GM12872 (cell line): ENCODE data around the gene ABCB8.

Source experiments
- TF ChIP-seq, protein P1 (sequence below): IDR thresholded peaks from 3 replicates; pipeline ENCODE4 v1.5.1; 2011; ENCODE audit warnings: low read depth, mild to moderate bottlenecking, low read length, moderate library complexity; ENCODE audit not compliant: insufficient read depth

Gene ABCB8

DNA sequence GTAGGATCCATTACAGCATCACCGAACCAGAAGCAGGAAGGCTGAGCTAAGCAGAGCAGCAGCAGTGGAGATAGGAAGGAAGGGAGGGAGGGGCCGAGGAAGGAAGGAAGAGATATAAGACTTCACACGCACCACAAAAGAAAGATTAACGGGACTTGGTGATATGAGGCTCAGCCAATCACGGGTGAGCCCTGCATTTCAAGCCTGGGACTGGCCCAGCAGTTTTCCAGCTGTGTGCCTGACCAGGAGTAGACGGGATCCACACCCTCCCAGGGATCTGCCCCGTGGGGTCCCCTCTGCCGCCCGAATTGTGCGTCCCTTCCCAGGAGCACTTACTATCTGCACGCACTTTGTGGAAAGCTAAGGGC is 20.1 kb upstream of the ABCB8 start:
- TF ChIP-seq, protein P1, sequence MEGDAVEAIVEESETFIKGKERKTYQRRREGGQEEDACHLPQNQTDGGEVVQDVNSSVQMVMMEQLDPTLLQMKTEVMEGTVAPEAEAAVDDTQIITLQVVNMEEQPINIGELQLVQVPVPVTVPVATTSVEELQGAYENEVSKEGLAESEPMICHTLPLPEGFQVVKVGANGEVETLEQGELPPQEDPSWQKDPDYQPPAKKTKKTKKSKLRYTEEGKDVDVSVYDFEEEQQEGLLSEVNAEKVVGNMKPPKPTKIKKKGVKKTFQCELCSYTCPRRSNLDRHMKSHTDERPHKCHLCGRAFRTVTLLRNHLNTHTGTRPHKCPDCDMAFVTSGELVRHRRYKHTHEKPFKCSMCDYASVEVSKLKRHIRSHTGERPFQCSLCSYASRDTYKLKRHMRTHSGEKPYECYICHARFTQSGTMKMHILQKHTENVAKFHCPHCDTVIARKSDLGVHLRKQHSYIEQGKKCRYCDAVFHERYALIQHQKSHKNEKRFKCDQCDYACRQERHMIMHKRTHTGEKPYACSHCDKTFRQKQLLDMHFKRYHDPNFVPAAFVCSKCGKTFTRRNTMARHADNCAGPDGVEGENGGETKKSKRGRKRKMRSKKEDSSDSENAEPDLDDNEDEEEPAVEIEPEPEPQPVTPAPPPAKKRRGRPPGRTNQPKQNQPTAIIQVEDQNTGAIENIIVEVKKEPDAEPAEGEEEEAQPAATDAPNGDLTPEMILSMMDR = no peak

DNA sequence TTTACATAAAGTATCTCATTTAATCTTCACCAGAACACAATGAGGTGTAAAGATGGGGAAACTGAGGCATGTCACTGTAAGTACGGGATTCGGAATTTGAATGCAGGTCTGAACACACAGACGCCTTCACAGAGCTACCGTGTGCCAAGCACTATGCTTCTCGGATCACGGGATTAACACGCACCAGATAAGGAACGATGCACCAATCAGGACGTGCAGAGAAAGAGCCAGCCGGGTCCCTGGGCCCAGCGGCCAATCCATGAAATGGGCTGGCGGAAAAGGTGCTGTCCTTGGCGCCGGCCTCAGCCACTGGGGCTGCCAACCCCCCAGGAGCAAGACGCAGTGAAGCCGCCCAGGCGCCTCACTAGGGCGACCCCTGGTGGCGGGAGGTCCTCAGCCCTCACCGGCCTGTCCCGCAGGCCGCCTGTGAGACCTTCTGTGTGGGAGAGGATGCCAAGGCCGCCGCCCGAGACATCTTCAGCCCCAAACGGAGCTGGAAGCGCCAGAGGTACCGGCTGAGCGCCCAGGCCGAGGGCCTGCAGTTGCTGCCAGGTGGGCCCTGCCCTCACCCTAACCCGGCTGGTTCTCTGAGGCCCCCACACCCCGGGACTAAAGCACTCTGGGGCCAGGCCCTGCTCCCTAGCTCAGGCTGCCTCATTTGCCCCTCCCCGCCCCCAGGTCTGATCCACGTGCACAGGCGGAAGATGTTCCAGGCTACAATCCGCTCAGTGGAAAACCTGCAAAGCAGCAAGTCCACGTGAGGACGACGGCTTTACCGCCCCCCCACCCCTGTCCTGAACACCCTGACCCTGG is 19.5 kb upstream of the ABCB8 start:
- TF ChIP-seq, protein P1 = peak; percentile 88

DNA sequence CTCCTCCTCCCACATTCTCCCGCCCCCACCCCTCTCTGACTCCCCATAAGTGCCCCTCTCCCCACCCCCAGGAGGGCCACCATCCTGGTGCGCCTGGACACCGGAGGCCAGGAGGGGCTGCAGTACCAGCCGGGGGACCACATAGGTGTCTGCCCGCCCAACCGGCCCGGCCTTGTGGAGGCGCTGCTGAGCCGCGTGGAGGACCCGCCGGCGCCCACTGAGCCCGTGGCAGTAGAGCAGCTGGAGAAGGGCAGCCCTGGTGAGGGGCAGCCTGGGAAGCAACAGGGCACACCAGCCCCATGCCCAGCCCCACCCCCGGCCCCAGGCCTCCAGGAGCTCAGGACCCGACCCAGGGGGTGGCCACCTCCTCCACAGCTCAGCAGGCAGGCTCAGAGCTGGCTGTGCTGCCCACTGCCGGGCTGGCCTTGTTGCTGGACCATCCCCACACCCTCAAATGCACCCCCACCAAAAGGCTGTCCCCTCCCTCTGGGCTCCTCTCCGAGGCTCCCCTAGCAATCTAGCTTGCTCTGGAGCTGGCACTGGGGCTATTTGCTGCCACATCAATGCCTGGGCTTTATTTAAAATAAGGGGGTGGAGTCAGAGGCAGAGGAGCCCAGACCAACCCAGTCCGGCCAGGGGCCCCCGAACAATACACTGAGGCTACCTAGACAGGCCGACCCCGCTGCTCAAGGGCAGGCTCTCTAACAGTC is 18.8 kb upstream of the ABCB8 start:
- TF ChIP-seq, protein P1 = no peak

DNA sequence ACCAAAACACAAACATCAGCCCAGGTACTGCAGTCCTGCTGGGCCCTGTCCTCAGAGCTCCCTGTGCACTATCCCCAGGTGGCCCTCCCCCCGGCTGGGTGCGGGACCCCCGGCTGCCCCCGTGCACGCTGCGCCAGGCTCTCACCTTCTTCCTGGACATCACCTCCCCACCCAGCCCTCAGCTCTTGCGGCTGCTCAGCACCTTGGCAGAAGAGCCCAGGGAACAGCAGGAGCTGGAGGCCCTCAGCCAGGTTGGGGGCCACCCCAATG is 18.3 kb upstream of the ABCB8 start:
- TF ChIP-seq, protein P1 = no peak

DNA sequence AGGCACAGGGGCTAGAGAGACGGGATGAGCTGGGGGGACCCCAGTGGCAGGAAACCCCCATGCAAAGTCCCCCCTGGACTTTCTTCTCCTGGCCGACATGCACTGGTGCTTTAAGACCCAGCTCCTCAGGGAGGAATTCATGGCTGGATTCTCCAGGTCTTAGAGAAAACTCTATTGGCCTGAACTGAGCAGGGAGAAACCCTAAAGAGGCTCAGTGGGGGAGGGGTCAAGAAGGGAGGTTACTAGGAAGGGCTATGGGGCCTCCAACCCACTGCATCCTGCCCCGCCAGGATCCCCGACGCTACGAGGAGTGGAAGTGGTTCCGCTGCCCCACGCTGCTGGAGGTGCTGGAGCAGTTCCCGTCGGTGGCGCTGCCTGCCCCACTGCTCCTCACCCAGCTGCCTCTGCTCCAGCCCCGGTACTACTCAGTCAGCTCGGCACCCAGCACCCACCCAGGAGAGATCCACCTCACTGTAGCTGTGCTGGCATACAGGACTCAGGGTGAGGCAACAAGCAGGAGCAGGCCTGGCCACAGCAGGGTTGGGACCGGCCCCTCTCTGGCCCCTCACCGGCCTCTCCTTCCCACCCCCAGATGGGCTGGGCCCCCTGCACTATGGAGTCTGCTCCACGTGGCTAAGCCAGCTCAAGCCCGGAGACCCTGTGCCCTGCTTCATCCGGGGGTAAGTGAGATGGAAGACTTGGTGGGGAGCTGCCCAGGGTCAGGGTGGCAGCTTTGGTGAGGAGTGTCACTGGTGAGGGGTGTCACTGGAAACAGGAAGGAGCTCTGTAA is 17.7 kb upstream of the ABCB8 start:
- TF ChIP-seq, protein P1 = no peak

DNA sequence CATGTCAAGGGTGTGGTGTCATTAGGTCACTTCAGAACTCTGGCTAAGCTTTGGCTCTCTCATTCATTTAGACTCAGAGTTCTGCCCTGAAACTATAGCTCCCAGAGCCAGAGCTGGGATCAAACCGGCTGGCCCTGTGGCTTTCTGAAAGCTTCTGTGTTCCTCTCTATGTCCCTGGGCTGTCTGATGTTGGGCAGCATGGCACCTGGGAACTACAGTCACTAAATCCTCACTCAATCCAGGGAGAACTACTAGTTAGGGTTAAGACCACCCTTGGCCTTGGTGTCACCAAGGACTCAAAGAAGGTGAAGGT is 17.2 kb upstream of the ABCB8 start:
- TF ChIP-seq, protein P1 = no peak

DNA sequence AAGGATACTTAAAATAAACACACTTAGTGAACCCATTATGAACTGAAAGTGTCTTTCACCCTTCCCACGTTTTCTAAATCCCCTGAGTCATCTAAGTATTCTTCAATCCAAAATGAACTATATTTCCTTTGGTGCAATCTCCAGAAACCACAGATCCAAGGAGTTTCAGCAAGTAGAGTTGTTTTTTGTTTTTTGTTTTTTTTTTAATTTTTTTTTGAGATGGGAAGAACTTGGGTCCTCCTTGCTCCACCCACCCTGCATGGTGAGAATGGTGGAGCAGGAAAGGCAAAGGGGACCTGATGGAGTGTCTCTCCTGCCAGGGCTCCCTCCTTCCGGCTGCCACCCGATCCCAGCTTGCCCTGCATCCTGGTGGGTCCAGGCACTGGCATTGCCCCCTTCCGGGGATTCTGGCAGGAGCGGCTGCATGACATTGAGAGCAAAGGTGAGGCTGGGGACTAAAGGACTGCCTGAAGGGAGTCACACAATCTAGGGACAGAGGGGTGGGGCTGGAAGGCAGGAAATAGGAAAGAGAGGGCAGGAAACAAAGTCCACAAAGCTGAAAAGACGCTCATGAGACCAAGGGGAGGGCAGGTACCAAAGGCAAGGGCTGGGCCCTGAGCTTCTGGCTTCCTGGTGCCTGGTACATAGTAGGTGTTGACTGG is 16.1 kb upstream of the ABCB8 start:
- TF ChIP-seq, protein P1 = no peak
